Keratinocyte (primary cell): Measurements from ENCODE around the gene PLXND1. TPM values are rescaled to one million over a fixed set of nuclear protein-coding genes. Genes with fewer than 3 reads are reported as not detected.
A peak's percentile ranks its signal among the peaks of the same experiment; 100 is the strongest.

Experiments
- DNase-seq: peaks from one replicate; pipeline ENCODE4 v3.0.0-alpha.2; 2011; ENCODE audit warnings: low read depth, missing footprints, low spot score
- FAIRE-seq: peaks from 2 replicates; lab custom pipeline; 2011; peaks lifted over from hg19 to GRCh38; lab: Jason Lieb, UNC
- H2AFZ ChIP-seq: 2 replicates; pipeline ENCODE4 v1.6.0; 2012; ENCODE audit warnings: low read length, control low read depth, inconsistent platforms; ENCODE audit not compliant: control insufficient read depth
- H3K27ac ChIP-seq: 2 replicates; pipeline ENCODE4 v1.5.1; 2011; ENCODE audit warnings: low read length; ENCODE audit not compliant: control insufficient read depth, insufficient read depth
- H3K27me3 ChIP-seq: 3 replicates; pipeline ENCODE4 v1.6.0; 2011; ENCODE audit warnings: low read length; ENCODE audit not compliant: control insufficient read depth, insufficient read depth; ENCODE audit errors: extremely low read depth
- H3K36me3 ChIP-seq, 2 experiments: 2 replicates in 1 of 2; 3 replicates in 1 of 2; pipeline ENCODE4 v1.5.1; 2011; ENCODE audit warnings: low read length in 2 of 2, mild to moderate bottlenecking in 1 of 2; ENCODE audit not compliant: control insufficient read depth in 2 of 2, insufficient read depth in 2 of 2; ENCODE audit errors: extremely low read depth in 1 of 2
- H3K4me1 ChIP-seq: 3 replicates; pipeline ENCODE4 v1.5.1; 2011; ENCODE audit warnings: low read length; ENCODE audit not compliant: control insufficient read depth, insufficient read depth; ENCODE audit errors: extremely low read depth
- H3K4me2 ChIP-seq: 3 replicates; pipeline ENCODE4 v1.6.0; 2011; ENCODE audit warnings: low read depth, low read length; ENCODE audit not compliant: control insufficient read depth, insufficient read depth; ENCODE audit errors: extremely low read depth
- H3K4me3 ChIP-seq, 3 experiments: fragments of 200-600 bp in 1 of 3; sonication (generic) in 1 of 3; 2 replicates in 2 of 3; 3 replicates in 1 of 3; pipeline ENCODE4 v1.5.1; 2011 to 2016; ENCODE audit warnings: low read length in 3 of 3, mild to moderate bottlenecking in 3 of 3, control low read depth in 2 of 3, inconsistent platforms in 1 of 3, low read depth in 1 of 3, mixed read lengths in 1 of 3, mixed run types in 1 of 3, moderate library complexity in 1 of 3; ENCODE audit not compliant: control insufficient read depth in 2 of 3, insufficient read depth in 2 of 3; ENCODE audit errors: extremely low read depth in 1 of 3
- H3K79me2 ChIP-seq: 2 replicates; pipeline ENCODE4 v1.6.0; 2012; ENCODE audit warnings: low read length; ENCODE audit not compliant: control insufficient read depth, insufficient read depth
- H3K9ac ChIP-seq: 3 replicates; pipeline ENCODE4 v1.6.0; 2011; ENCODE audit warnings: low read length; ENCODE audit not compliant: control insufficient read depth, insufficient read depth; ENCODE audit errors: extremely low read depth
- H3K9me1 ChIP-seq: 3 replicates; pipeline ENCODE4 v1.6.0; 2011; ENCODE audit warnings: low read length; ENCODE audit not compliant: control insufficient read depth, insufficient read depth; ENCODE audit errors: extremely low read depth
- H3K9me3 ChIP-seq: 2 replicates; pipeline ENCODE4 v1.5.1; 2012; ENCODE audit warnings: low read depth, low read length; ENCODE audit not compliant: control insufficient read depth
- H4K20me1 ChIP-seq: 3 replicates; pipeline ENCODE4 v1.6.0; 2011; ENCODE audit warnings: low read length; ENCODE audit not compliant: control insufficient read depth, insufficient read depth; ENCODE audit errors: extremely low read depth
- CTCF ChIP-seq, 3 experiments: IDR thresholded peaks in 1 of 3; conservative IDR thresholded peaks in 1 of 3; optimal IDR thresholded peaks in 1 of 3; 2 replicates in 2 of 3; 3 replicates in 1 of 3; pipeline versions ENCODE3 to v1.5.1; 2011; ENCODE audit warnings: low read length in 3 of 3, mild to moderate bottlenecking in 3 of 3, moderate library complexity in 2 of 3, control low read depth in 1 of 3, inconsistent platforms in 1 of 3; ENCODE audit not compliant: insufficient read depth in 2 of 3; ENCODE audit errors: extremely low read depth in 1 of 3
- EZH2 ChIP-seq: IDR thresholded peaks from one replicate; pipeline ENCODE4 v1.6.1; 2012; ENCODE audit warnings: inconsistent platforms, mild to moderate bottlenecking, low read length, moderate library complexity
- dilution Hi-C: fragments of 300-500 bp; cut with MboI; formaldehyde crosslinking; loops from one replicate; pipeline ENCODE4 v1.7.0; 2020; ENCODE audit warnings: low sequenced_read_pairs; ENCODE audit not compliant: extremely low pct_ligation_motif_present
- polyA plus RNA-seq, 5 experiments: library from polyadenylated mRNA; depleted of rRNA in 3 of 5; stranded (reverse) in 3 of 5; stranded (forward) in 1 of 5; unstranded in 1 of 5; fragments of >200 nt; gene quantifications; 1 replicate in 1 of 5; 2 replicates in 3 of 5; 3 replicates in 1 of 5; pipeline versions ENCODE4 v1.2.1 to v1.2.3, GENCODE V29; 2011 to 2012; ENCODE audit warnings: missing spikeins in 2 of 5, low read depth in 1 of 5, low replicate concordance in 1 of 5

PLXND1 gene
- polyA plus RNA-seq, 1 donor (not counting 4 experiments of a cell fraction or from before 2014, with no cell fraction given) = 0.09 TPM

GRCh38 chr3:129604767-129605166 is 1.7 kb downstream of the PLXND1 start:
- DNase-seq (no peak), FAIRE-seq (no peak)
- Histone ChIP-seq H3K4me2 (no peak overlapping the region), H3K9me1 (no peaks in the 10 kb centered on the region), H2AFZ (no peak overlapping the region), H3K36me3 (no peaks in the 10 kb centered on the region), H3K27ac (no peak overlapping the region), H3K79me2 (no peaks in the 10 kb centered on the region), H3K9ac (no peak overlapping the region), H3K4me1 (no peaks in the 10 kb centered on the region), H3K27me3 (peaks cover 49% of the 10 kb centered on the region), H4K20me1 (peaks cover 3% of the 10 kb centered on the region), H3K9me3 (no peaks in the 10 kb centered on the region), H3K4me3 (no peak overlapping the region)
- dilution Hi-C loops = no loop called here
- peak; percentile 48 for TF ChIP-seq EZH2
- TF ChIP-seq CTCF (optimal IDR thresholded peaks at IDR 0.05 in 1 of 3, IDR thresholded peaks at IDR 0.05 in 1 of 3, conservative IDR thresholded peaks at IDR 0.05 in 1 of 3; ENCODE audit: extremely low read depth in 1 of 3, insufficient read depth in 2 of 3, low read length in 3 of 3) = no peak

DNA sequence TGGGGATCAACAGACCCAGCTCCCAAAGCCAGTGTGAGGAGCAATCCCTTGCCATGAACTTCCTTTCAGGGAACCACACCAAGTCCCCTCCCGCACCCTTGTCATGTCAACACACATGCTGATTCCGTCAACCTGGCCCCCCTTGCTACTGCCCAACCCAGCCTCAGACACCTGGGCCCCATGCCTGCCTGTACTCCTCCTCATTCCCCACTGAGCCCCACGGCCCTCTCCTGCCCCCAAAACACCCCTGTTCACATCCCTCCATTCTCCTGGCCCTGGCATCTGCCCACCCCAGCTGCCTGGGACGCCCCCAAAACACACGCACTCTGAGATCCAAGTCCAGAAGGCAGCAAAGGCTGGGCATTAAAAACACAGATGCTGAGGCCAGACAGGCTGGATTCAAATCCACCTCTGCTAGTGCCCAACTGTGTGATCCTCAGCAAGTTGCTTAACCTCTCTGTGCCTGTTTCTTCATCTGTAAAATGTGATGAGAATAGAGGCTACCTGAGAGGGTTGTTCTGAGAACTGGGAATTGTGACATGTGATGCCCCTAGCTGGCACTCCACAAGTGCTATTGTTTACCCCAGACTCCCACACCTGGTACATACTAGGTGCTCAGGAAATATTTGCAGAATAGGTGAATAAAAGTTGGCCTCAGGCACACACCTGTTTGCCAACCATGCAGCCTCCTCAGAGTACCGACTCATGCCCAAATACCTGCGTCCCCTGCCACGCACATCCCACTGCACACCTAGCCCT is 2.3 kb downstream of the PLXND1 start:
- no peaks in the 10 kb centered on the region for H3K4me1 ChIP-seq
- FAIRE-seq = no peak
- peaks cover 3% of the 10 kb centered on the region for H4K20me1 ChIP-seq
- no peak for DNase-seq
- H3K4me2 ChIP-seq = no peak overlapping the region
- no peaks in the 10 kb centered on the region for H3K36me3 ChIP-seq
- H3K4me3 ChIP-seq = no peak overlapping the region
- H3K79me2 ChIP-seq = no peaks in the 10 kb centered on the region
- no peak for TF ChIP-seq CTCF (optimal IDR thresholded peaks at IDR 0.05 in 1 of 3, IDR thresholded peaks at IDR 0.05 in 1 of 3, conservative IDR thresholded peaks at IDR 0.05 in 1 of 3; ENCODE audit: extremely low read depth in 1 of 3, insufficient read depth in 2 of 3, low read length in 3 of 3)
- TF ChIP-seq EZH2 = no peak
- no peak overlapping the region for H3K27ac ChIP-seq
- peaks cover 49% of the 10 kb centered on the region for H3K27me3 ChIP-seq
- H2AFZ ChIP-seq = no peak overlapping the region
- no peak overlapping the region for H3K9ac ChIP-seq
- dilution Hi-C loops = no loop called here
- no peaks in the 10 kb centered on the region for H3K9me1 ChIP-seq
- H3K9me3 ChIP-seq = no peaks in the 10 kb centered on the region
